GM19328 (cell line): ENCODE measurements around the gene TMCO2.

ENCODE experiments used
- ATAC-seq: cut with Tn5 transposase; IDR thresholded peaks from one replicate; pipeline ENCODE4 v1.9.1; 2021; ENCODE audit warnings: mild to moderate bottlenecking, moderate library complexity; ENCODE audit not compliant: unreplicated experiment

TMCO2 gene

GRCh38 chr1:40257313-40257687 is 9.6 kb downstream of the TMCO2 start:
- no peak for ATAC-seq

DNA sequence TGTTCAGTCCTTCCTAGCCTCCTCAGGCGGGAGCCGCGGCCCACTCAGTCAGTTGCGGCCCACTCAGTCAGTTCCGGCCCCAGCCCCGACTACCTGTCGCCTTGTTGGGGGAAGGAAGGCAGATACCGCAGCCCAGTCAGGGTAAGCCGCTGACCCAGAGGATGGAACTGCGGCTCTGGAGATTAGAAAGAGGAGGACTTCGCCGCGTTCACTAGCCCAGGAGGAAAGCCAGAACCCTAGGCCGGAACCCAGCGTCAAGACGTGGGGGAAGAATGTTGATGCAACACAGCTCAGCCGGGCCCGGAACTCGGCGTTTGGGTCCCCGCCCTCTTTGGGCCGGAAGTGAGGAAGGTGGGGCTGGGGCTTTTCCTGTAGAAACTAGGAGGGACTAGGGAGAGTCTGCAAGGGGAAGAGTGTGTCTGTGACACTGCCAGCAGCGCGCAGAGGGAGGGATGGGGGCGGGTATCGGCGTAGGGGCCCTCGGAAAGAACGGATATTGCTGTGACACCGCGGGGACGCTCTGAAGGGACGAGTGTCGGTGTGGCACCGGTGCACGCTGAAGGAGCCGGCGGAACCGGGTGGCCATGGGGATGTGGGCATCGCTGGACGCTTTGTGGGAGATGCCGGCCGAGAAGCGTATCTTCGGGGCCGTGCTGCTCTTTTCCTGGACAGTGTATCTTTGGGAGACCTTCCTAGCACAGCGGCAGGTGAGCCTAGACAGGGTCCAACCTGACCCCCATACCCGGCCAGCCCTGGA is 10.1 kb downstream of the TMCO2 start, which contains the start of gene ZMPSTE24:
Gene ZMPSTE24, plus strand, starts transcription at position 549 of the 757 bp plus-strand sequence. Its CDS starts 36 bp downstream, at position 585.
- peak; percentile 84 for ATAC-seq

GRCh38 chr1:40258445-40258769 is 10.7 kb downstream of the TMCO2 start:
- no peak for ATAC-seq

DNA sequence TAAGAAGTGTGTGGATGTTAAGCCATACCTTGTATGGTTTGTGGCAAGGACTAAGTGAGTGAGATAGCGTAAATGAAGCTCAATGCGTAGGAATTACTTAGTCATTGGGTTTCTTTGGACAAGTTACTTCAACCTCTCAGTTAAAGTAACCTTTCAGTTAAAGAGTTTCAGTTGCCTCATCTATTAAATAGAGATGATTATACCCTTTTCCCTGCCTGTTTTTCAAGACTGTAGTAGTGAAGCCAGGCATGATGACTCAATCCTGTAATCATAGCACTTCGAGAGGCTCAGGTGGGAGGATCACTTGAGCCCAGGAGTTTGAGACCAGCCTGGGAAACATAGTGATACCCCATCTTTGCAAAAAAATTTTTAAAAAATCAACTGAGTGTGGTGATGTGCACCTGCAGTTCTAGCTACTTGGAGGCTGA is 16.6 kb downstream of the TMCO2 start:
- no peak for ATAC-seq

- no peak for ATAC-seq
Measured at GRCh38 chr1:40265298-40265697, 17.6 kb downstream of the TMCO2 start.

DNA sequence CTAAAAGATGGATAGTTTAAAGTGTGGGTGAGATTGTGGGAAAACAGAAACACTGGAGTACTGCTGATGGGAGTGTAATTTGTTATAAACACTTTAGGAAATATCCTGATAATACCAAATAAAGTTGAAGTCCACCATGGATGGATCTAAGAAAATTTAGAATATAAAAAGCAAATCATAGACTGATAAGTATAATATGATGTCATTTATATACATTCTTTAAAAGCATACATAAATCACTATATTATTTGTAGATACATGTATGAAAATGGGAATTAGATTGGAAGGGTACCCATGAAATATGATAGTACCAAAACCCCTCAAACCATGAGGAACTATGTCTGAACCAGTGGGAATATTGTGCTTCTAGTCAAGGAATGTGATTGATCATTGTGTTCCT is 18.2 kb downstream of the TMCO2 start:
- no peak for ATAC-seq

DNA sequence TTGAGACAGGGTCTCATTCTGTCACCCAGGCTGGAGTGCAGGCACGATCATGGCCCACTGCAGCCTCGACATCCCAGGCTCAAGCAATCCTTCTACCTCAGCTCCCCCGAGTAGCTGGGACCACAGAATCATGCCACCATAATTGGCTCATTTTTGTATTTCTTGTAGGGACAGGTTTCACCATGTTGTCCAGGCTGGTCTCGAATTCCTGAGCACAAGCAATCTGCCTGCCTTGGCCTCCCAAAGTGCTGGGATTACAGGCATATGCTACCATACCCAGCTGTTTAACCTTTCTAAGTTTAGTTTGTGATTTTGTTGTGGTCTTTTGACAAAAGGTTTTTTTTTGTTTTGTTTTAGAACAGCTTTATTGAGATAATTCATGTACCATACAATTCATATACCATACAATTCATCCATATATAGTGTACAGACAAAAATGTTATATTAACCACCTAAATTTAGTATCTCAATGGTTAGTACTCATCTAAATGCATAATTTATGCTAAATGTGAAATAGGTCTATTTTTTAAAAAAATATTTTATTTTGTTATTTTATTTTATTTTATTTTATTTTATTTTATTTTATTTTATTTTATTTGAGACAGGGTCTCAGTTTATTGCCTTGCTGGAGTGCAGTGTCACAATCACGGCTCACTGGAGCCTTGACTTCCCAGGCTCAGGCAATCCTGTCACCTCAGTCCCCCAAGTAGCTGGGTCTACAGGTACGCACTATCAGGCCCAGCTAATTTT is 19.2 kb downstream of the TMCO2 start:
- no peak for ATAC-seq

- ATAC-seq = no peak
Measured at GRCh38 chr1:40267767-40268187, 20.0 kb downstream of the TMCO2 start.

DNA sequence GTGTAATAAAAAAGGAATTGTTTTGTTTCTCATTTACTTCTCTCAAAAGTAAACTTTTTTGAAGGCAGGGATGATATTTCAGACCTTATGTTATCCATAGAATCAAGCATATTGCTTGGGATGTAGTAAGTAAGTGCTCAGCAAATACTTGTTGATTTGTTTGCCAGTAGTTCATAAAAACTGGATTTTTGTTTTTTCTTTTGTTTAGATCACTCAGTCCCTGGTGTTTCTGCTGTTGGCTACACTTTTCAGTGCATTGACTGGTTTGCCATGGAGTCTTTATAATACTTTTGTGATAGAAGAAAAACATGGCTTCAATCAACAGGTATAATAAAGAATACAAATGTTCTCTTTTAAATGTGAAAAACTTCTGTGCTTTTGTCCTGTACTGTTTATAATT is 20.5 kb downstream of the TMCO2 start:
- ATAC-seq = no peak

DNA sequence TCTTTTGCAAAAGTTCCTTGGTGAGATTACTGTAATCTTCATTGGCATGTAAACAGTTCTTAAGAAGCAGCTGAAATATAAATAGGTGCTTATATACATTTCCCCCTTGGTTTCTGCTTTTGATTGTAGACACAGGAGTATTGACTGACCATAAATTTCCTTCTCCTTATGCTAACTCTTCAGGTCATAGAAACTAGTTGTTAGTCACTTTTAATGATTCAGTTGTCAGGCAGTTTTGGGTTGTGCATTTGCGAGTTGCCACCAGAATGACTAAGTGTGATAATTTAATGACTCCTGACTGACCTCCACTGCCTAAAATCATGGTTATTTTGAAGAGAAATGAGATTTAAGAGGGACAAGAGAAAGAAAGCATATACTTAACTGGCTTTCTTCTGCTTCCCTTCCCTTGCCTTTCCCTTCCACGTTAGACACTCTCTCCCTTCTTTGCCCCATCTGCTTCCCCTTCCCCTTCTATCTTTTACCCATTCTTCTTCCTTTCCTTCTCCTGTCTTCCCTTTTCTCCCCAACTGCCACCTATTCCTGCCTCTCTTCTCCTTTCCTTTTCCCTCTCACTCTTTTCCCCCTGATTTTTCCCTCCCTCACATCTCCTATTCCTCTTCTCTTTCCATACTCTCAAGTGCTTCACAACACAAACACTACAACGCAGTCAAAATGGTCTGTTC is 22.6 kb downstream of the TMCO2 start:
- no peak for ATAC-seq

- ATAC-seq = no peak
Measured at GRCh38 chr1:40272653-40273213, 25.0 kb downstream of the TMCO2 start.

DNA sequence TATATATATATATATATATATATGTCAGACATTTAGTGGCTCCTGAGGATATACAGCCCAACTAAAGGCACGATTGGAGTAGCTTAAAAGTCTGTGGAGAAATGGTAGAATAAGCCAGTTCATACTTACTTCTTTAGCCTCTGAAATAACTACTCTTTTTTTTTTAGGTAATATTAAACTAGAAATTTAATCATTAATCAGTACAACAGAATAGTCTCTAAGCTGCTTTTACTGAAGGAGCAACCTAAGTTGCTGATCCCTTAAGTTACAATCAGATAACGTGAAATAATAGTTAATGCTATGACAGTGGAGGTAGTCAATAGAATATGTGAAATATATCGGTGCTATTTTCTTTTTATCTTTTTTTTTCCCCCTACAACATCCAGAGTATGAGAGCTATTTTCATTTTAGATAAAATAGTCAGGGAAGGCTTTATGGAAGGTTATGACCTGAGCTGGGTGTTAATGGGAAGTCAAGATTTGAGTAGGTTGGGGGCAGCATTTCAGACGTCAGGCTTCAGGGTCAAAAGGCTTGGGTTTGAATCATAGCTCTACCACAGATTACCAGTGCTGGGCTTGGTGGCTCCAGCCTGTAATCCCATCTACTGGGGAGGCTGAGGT is 25.9 kb downstream of the TMCO2 start:
- no peak for ATAC-seq

GRCh38 chr1:40274331-40274730 is 26.6 kb downstream of the TMCO2 start:
- no peak for ATAC-seq

DNA sequence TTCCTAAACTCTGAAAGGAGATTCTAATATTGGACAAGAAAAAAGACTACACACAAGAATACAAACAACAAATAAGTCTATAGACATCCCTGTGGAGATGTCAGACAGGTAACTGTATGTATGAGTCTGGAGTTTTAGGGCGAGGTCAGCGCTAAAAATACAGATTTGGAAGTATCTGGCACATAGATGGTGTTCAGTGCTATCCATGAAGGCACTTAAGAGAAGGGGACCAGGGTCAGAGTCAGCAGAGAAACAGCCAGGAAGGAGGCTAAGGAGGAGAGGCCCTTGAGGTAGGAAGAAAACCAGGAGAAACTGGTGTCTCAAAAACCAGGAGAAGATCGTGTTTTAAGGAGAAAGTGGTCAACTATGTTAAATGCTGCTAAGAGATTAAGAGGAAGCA is 28.4 kb downstream of the TMCO2 start:
- no peak for ATAC-seq

- no peak for ATAC-seq
Measured at GRCh38 chr1:40281853-40282252, 34.1 kb downstream of the TMCO2 start.

DNA sequence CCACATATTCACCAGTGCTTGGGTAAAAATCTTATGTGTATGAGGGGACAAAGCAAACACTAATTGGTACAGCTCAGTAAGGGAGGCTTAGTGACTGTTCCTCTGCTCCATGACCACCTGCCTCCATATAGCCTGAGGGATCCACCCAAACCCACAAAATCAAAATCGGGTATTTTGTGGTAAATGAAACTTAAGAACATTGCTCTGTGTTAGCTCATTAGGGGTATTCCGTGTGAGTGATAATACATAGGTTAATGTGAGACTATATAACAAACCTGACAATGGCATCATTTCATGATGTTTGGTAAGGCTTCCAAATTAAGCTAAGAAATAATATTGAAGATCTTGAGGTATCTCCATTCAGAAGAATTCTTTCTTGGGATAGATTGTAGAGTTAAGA is 43.6 kb downstream of the TMCO2 start:
- no peak for ATAC-seq

DNA sequence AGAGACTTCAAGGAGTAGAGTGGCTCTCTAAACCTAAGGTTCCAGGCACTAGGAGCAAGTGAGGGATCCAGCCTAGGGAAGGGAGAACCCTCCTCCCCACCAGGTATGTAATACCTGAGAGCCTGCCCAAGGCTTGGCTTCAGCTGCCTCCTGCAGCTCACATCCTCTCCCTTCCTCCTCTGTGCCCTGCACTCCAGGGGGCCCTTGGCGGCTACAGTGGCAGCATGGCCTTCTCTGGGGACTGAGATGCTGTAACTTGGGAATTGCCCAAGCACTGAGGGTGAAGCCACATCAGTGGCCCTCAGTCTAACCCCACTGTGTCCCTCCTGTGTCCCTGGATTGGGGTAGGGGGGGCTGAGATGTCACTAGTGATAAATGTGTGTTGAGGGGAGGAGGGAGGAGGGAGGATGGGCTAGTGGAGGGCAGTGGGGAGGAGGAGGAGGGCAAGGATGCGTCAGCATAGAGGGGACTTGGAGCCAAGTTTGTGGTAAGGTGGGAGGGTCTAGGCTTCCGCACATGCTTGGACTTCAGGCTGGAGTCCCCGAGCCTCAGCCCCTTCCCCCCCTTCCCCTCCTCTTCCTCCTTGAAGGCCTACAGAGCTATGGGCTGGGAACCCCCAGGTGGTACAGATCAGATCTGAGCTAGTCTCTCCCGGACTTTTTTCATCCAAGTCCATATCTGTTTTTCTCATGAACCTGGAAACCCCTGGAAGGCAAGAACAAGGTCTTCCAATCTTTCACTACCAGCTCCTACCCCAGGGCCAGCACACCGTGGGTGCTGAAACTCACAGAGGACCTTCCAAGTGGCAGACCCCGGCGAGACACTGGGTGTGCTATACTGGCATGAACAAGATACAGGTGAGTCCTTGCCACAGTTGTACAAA is 51.9 kb downstream of the TMCO2 start:
- ATAC-seq = no peak

DNA sequence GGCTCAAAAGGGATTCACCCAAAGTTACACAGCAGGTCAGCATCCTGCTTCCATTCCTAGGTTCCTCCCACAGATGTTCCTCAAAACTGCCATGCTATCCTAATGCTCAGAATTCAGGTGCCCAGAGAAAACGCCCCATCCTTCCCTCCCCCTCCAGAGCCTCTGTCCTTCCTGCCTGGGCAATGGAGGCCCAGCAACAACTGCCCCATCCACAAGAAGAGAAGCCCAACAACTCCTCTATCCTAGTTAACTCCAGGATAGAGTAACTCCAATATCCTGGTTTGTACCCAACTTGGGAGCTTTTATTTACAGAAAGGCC is 52.5 kb downstream of the TMCO2 start:
- ATAC-seq = no peak

DNA sequence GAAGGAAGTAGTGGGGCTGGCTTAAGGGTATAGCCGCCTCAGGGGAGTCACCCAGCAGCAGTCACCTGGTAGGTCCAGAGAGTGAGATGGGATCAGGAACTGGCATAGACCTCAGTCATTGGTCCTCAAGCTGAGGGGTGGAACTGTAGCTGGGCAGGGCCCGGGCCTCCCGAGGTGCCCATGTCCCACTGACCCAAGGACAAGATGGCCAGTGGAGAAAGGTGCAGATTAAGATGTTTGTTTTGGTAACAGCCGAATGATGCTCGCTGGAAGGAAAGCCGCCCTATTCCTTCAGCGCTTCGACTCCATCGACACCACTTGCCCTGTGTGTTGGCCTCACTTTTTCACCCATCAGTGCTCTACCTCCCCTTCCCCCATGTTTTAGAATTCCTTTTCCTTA is 52.9 kb downstream of the TMCO2 start:
- ATAC-seq = no peak

DNA sequence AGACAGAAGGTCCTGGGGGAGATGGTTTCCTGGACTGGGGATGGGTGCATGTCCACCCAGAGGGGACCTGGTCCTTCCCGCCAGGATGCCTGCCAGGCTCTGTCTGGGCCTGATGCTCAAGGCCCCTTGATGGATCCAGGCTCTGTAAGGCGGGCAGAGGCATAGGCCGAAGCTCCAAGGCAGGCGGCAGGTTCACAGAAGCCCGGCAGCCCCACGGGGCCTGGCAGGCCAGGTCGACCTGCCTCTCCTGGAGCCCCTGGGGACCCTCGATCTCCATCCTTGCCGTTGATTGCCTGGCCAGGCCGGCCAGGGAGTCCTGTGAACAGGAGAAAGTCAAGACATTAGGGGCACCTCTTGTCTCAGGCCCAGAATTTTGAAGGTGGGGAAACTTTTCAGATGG is 53.3 kb downstream of the TMCO2 start:
- ATAC-seq = no peak
